Fibroblast of upper back skin (primary cell): Measurements from ENCODE around the gene COL25A1.
"Not testable (repeated sequence)": the region's sequence is repeated elsewhere in the genome, so short reads cannot be mapped to it uniquely, and the experiment has no call there.

ENCODE experiments used
- DNase-seq: peaks from one replicate; pipeline ENCODE4 v3.0.0-alpha.2; 2013

COL25A1 gene

DNA sequence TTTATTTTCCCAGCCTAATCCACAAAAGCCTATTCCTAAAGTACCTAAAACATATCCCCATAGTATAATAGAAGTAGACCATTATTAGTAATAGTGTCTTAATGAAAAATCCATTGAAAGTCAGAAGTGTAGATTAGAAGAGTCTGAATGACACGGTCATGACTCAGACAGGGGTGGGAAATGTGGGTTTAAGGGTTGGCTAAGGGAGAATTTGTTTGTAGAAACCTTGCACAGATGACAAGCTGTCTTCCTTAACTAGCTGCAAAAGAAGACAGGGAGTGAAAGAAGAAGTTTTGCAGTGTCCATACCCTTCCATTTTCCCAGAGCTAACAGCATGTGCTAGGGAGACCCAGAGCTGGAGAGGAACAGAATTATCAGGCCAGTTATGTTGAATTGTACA is 296.9 kb downstream of the COL25A1 start:
- peak; percentile 68 for DNase-seq

DNA sequence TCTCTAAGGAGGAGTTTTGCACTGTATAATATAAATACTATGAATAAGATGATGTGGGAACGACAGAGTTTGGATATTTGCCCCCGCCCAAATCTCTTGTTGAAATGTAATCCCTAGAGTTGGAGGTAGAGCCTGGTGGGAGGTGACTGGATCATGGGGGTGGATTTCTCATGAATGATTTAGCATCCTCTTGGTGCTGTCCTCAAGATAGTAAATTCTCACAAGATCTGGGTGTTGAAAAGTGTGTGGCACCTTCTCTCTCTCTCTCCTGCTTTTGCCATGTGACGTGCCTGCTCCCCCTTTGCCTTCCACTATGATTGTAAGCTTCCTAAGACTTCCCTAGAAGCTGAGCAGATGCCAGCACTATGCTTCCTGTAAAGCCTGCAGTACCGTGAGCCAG is 298.0 kb downstream of the COL25A1 start:
- peak; percentile 51 for DNase-seq

DNA sequence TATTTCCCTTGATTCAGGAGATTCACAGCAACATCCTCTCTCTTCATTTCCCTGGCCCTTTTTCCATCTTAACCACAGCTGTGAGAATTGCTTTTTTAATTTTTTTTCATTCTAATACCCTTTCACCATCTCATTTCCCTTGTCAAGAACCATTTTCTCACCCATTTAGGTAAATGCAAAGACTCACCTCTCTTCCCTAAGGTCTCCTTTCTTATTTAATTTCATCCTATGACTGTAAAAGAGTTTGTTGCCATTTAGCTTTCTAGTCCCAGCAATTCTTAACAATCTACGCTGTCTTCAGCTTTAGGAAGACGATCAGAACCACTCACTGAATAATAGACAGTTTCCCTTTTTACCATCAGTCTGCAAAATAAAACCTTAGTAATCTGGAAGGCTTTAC is 298.5 kb downstream of the COL25A1 start:
- DNase-seq = no peak

DNA sequence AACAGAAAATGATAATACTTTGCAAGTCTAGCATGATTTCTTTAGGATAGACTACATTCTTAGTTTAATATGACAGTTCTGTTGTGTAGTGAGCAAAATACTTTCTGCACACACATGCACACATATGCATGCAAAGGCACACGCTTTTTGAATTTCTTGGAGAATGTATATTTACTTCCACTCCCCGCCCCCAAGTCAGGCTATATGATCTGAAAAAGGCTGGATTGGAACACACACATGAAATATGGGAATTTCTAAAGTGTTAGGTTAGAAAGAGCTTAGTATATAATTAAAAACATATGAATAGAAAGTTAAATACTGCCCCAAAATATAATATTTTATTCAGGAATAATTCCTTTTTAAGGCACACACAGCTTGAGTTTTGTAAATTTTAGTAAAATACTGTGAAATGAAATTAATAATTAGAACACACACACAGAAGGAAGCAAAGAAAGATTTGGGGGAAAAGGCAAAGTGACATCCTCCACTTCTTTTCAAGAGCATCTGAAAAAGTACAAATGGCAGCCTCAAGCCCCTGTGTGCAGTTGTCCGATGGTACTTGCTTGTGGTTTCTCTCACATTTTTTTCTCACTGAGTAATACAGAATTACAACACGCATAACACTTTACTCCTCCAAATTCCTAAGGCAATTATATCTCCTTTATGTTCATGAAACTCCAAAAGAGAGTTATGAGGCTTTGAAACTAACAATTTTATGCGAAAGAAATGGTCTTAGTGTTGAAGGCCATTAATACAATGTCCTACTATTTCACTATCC is 310.7 kb downstream of the COL25A1 start:
- DNase-seq = peak; percentile 93

DNA sequence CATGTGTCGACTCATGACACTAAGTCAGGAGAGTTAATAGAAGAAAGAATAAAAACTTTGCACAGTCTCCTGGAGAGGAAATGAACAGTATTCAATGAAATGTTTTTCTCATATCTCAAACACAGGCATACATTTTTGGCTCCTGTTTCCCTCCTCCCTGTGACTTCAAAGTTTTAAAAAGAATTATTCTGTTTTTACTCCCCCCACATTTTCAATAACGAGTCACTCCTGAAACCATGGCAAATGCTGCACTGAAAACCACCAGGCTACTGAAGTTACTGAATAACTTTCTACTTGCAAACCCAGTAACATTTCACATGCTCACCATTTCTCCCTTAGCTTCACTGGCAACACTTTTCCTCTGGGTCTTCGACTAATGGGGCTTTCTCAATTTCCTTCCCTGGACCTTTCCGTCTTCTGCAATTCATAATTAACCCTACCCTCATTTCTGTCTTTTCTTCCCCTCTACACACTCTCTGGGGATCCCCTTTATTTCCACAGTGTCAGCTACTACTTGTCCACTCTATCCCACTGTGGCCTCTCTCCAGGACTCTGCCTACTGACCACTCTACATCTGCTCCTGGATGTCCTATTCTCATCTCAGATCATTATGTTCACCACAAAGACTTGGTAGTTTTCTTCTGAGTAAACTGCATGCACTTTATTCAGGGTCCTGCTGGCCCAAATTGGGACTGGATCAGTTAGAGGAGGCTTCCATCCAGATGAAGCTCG is 313.8 kb downstream of the COL25A1 start:
- DNase-seq = peak; percentile 74

DNA sequence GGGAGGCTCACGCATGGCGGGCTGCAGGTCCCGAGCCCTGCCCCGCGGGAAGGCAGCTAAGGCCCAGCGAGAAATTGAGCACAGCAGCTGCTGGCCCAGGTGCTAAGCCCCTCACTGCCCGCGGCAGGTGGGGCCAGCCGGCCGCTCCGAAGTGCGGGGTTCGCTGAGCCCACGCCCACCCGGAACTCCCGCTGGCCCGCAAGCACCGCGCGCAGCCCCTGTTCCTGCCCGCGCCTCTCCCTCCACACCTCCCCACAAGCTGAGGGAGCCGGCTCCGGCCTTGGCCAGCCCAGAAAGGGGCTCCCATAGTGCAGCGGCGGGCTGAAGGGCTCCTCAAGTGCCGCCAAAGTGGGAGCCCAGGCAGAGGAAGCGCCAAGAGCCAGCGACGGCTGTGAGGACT is 318.0 kb downstream of the COL25A1 start:
- DNase-seq = not testable (repeated sequence)

DNA sequence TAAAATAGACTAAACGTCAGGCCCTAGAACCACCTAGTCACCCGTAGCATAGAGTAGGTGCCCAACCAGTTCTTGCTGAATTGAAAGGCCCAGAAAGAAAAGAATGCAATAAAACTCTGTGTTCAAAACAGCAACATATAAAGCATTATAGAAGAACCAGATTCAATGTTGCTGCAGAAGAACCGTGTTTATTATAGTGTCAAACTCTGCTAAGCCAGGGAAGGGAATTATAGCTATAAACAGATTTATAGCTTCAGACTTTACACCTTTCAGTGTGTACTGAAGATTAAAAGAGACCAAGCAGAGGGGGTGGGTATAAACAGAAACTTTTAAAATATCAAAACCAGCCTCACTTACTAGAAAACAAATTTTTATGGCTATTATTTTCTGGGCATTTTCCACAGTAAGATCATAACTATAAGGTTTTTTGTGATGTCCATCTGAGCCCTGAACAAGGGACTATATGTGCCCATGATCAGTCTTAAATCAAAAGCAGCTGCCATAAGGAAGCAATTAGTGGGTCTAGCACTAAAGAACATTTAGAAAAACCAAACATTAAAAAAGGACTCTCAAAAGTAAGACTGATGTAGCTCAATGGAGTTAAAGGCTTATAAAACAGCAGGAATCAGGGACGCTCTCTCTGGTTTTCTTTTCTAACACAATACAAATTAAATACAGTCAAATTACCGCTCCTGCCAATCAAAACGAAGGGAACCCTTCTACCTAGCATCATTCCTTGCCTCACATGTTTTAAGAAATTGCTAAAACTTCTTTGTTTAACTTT is 319.9 kb downstream of the COL25A1 start:
- peak; percentile 48 for DNase-seq

DNA sequence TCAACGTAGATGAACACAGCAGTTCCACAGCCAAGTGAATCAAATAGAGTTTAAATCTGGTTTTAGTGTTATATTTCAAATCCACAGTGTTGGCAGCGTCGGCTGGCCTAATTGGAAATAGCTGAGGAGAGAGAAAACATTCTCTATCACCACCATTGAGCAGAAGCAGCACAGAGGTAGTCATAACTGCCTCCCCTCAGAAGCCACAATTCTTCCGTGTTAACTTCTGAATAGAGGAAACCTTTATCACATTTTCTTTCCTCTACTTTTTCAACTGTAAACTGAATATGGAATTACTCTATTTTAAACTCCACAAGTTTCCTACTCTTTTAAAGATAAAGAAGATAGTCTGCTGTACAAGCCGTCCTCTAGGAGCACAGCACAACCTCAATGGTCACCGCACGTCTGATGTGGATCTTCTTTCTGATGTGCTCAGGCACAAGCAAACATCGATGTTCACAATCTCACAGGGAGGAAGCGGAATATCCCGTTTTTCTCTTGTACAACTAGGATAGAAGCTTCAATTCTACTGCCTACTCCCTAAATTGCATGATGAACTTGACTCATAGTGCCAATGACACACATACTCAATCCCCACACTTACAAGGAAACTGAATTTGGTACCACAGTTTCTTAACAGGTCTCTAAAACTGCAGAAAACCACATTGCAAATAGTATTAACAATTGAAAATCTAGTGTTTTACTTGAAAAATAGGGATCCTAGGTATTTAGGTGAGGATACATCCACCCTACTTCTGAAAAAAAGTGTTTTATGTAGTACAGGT is 321.8 kb downstream of the COL25A1 start:
- no peak for DNase-seq

DNA sequence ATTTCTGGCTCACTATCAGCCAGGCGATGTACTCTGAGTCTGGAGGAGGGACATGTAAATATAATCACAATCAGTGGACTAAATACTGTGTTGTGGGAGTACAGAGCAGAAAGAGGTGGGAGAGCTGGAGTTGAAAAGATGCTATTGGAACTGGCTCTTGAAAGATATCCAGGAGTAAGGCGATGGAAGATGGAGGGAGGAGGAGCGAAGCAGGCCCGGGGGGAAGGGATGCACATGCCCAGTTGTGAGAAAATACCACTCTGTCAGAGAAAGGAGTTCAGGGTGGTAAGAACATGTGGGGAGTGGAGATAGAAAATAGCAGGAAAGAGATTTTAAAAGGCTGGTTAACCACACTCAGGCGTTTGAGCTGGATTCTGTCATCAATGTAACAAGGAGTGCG is 322.7 kb downstream of the COL25A1 start:
- no peak for DNase-seq

DNA sequence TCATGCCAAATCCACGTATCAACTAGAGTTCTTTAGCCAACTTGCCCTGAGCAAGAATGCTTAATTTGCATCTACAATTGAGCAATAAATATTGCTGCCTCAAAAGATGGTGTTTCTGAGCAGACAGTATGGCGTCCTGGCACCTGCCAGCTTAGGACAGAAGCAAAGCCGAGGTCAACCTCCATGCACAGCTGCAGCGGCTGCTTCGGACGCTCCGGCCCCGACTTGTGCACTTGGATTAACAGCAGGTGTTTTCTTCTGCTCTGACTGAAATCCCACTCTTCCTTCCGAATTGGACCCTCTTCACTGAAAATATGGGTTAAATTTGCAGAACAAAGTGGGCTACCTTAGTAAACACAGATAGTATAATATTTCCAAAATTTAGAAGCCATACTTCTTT is 324.4 kb downstream of the COL25A1 start:
- DNase-seq = no peak

DNA sequence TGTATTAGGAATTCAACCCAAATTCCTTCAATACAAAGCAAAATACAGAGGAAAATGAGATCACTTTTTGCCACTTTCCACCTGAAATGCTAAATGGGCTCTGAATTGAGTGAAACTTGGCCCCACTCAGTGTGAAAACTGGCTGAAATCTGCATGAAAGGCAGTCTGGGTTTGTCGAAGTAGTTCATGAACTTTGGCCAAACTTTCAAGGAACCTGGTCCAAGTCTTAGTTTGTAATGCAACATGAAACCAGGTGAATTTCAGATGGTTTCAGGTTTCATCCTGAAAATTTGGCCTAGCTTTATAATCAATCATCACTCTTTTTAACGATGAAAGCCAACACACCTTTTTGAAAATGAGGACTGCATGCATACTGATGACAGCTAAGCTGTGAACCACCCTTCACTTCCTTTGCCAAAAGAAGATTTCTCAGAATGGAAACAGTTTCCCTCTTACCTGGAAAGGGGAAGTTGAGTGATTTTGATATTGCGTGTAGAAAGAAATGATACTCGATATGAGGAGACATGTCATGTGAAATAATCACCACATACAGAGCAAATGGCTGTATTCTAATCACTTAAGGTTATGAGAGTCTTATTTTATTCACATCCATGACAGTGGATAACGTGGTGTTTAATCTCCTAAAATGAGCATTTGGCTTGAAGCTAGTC is 329.7 kb downstream of the COL25A1 start:
- no peak for DNase-seq

DNA sequence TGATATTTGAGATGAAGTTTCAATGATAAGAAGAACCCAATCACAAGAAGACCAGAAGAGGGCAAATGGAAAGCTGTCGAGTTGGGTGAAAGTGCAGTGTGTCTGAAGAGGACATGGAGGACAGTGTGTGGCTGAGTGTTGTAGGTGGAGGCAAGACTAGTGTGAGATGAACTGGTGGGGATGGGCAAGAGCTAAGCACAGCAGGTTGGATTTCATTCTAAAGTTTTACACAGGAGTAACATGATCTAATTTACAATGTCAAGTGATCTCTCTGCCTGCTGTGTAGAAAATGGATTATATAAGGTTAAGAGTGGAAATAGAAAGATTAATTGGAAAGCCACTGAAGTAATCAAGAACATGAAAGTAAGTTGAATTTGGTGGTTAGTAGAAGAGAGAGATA is 331.0 kb downstream of the COL25A1 start:
- DNase-seq = no peak

DNA sequence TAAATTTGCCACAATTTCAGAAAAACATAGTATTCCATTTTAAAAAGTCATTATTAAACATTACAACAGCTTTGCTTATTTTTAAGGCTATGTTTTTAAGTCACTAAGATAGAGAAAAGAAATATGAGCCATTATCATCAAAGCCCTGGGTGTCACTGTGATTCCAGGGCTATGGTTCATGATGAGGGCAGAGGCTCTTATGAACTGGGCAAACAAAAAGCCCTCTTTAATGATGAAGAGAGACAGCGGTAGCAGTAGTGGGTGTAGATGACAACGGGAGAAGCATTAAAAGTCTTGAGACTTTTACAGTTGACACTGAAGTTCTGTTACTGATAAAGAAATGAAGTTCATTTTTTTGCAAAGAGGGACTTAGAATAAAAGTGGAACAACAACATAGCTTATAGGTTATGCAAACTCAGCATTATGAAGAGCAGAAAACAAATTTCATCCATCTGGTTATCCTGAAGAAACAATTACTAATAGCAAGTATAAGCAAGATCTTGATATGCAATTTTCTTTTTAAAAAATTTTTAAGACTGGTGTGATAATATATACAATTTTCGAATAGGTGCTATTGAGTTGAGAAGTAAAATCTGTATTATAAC is 336.9 kb downstream of the COL25A1 start:
- no peak for DNase-seq

DNA sequence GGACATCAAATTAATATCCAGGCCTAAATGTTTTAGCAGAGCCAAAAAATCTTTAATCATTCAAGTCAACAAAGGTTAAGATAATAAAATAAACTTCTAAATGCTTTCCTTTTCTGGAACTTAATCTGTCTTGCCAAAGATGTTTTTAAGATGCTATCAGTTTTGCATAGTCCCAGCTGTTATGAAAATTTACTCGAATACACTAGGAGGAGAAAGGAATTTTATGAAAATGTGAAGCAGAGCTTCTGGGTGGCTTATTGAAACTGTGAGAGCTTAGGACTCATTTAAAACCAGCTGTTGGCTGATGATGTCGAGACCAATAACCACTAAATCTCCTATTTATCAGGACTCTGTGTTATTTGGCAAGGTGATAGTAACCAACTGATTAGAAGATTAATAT is 337.4 kb downstream of the COL25A1 start:
- no peak for DNase-seq

DNA sequence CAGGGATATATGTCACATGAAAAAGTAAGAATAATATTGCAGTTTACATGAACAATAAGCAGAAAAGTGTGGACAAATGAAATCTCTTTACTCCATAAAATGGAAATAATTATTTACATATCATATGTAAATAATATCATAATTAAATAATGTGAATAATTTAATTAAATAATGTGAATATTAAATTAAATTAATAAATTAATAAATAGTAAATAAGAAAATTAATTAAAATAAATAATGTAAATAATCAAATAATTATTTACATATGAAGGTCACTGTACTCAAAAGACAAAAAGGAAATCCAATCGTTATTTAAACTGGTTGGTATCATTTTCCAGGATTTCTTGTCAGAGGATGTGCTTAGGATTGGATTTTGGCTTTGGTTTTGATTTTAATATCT is 338.5 kb downstream of the COL25A1 start:
- no peak for DNase-seq

DNA sequence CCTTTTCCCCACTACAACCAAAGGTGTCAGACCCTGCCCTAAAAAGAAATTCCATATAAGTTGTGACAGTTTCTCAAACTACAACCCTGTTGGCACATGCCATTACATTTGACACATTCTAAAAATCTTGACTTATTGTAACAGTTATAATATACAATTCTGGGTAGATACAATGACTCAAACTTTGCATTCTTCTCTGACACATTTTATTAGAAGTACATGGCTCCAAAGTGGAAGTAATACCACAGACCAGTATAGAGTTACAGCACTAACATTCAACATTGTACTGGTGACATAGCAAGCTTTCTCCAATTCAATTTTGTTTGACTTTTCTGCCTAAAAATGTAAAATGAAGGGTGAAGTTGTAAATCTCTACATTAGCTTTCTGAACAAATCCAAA is 343.0 kb downstream of the COL25A1 start:
- peak; percentile 74 for DNase-seq

DNA sequence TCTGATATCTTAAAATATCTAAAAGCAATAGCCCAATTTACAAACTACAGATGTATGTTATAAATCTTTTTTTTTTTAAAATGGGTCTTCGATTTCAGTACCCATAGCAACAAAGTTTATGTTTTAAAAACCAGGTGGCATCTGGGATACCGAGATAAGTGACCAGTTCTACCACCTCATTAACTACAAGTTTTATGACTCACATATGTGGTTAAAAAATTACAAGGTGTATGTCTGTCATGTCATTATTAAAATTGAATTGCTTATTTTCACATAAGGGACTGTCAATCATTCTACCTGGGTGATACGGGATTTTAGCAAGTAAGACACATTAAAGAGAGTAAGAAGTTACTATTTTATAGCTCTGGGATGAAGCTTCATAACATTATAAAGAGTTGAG is 347.6 kb downstream of the COL25A1 start:
- no peak for DNase-seq

DNA sequence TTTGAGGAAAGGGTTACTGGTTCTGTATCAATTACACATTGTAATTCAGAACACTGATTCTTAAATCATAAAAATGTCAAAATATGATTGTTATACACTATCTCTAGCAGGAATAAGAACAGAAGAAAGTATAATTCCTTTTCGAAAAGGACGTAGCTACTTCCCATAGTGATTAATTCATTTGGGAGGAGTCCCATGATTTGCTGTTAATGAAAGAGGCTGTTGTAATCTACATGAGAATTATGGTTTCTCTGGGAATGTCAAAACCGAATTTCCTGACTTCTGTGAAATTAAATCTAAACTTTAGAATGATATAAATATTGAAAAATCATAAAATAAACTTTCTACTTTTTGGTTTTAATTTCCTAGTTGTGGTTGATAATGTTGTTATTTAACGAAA is 348.5 kb downstream of the COL25A1 start:
- DNase-seq = no peak

DNA sequence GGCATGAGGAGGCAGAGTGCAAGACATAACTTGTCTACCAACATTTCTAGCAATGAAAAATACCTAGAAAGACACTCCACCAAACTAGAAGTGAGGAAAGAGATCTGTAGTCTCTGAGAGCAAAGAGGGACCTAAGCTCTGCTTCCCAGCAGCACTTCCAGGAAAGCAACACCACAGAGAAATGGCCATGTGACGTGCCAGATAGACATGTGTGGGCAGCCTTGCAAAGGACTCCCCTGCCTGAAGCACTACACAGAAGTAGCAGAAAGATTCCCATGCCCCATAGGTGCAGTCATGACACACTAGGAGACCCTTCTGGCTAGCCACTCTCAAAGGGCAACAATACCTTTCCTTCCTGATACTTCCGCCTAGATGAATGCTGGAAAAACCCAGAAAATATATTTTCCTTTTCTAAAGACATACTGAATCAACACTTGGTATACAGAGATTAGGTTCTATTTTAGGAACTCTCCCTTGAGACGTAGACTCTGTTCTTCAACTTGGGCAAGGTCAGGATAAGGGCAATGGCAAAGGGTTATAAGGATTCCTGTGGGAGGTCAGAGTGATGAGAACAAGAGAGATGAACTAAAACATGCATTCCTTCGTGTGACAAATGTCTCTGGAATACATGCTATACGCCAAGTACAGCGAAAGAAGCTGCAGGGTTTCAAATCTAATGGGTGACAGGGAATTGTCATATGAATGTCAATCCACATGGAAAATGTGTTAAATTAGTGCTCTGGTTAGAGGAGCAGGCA is 352.1 kb downstream of the COL25A1 start:
- DNase-seq = peak; percentile 27

DNA sequence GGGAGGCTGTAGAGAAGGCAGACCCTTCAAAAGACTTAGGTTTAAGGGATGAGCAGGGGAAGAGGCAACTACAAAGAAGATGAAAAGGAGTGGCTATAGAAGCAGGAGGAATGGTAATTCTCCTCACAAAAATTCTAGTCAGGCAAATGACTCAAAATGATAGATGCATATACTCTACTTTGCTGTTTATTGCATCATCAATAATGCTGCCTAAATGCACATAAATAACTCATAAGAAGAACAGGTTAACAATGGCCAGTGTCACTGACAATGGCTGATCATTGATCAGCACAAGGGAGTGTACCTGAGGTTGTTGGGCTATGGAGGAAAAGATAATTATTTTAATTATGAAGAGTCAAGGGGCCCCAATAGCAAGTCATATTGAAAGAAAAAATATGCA is 354.9 kb downstream of the COL25A1 start:
- no peak for DNase-seq

DNA sequence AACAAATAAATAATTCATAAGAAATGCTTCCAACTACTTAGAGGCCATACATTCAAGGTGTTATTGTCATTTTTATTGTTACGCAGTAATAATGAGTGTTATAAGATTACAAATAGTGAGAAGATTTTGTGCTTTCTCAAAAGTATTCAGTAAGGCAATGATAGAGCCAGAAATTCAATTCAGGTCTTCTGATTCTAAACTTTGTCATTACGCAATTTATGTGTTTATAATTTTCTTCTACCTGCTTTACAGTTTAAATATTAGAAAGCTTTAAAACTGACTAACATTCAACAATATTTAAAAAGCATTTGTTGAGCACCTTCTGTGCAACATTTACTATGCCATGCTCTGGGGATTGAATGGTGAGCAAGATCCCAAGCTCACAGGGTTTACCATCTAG is 356.2 kb downstream of the COL25A1 start:
- DNase-seq = no peak
